ENCODE data around the gene IL16.

- no peak for TF ChIP-seq CTCF (IDR thresholded peaks at IDR 0.05)
- TF ChIP-seq EZH2 (IDR thresholded peaks at IDR 0.05; ENCODE audit: borderline replicate concordance, insufficient read depth, low read depth, low read length, poor library complexity, severe bottlenecking) = no peak
Observed at GRCh38 chr15:81258455-81258854, 61.8 kb downstream of the IL16 start.
